Astrocyte (in vitro differentiated cells and primary cell): ENCODE data around the gene KLRG1. TPM values are rescaled to one million over a fixed set of nuclear protein-coding genes. Genes with fewer than 3 reads are reported as not detected.

Experiments
- DNase-seq: peaks from one replicate; pipeline ENCODE4 v3.0.0-alpha.2; 2010; ENCODE audit warnings: low read depth
- FAIRE-seq: peaks from 2 replicates; lab custom pipeline; 2011; peaks lifted over from hg19 to GRCh38; lab: Jason Lieb, UNC
- H2AFZ ChIP-seq: 2 replicates; pipeline ENCODE4 v1.6.0; 2012; ENCODE audit warnings: low read depth, low read length, inconsistent platforms
- H3K27ac ChIP-seq: 2 replicates; pipeline ENCODE4 v1.5.1; 2011; ENCODE audit warnings: low read depth, low read length, inconsistent platforms
- H3K27me3 ChIP-seq: 2 replicates; pipeline ENCODE4 v1.6.0; 2011; ENCODE audit warnings: low read length, inconsistent platforms; ENCODE audit not compliant: insufficient read depth
- H3K36me3 ChIP-seq: 2 replicates; pipeline ENCODE4 v1.5.1; 2011; ENCODE audit warnings: low read length, inconsistent platforms; ENCODE audit not compliant: insufficient read depth
- H3K4me1 ChIP-seq: 2 replicates; pipeline ENCODE4 v1.5.1; 2011; ENCODE audit warnings: low read length, inconsistent platforms; ENCODE audit not compliant: insufficient read depth
- H3K4me2 ChIP-seq: 2 replicates; pipeline ENCODE4 v1.6.0; 2012; ENCODE audit warnings: low read length, inconsistent platforms
- H3K4me3 ChIP-seq: 2 replicates; pipeline ENCODE4 v1.5.1; 2011; ENCODE audit warnings: low read depth, mild to moderate bottlenecking, low read length, inconsistent platforms; ENCODE audit not compliant: insufficient read depth
- H3K79me2 ChIP-seq: 2 replicates; pipeline ENCODE4 v1.6.0; 2012; ENCODE audit warnings: mild to moderate bottlenecking, low read length, inconsistent platforms; ENCODE audit not compliant: insufficient read depth
- H3K9ac ChIP-seq: 2 replicates; pipeline ENCODE4 v1.6.0; 2012; ENCODE audit warnings: mild to moderate bottlenecking, low read length, inconsistent platforms
- H3K9me3 ChIP-seq: 2 replicates; pipeline ENCODE4 v1.5.1; 2012; ENCODE audit warnings: low read depth, mild to moderate bottlenecking, low read length, inconsistent platforms; ENCODE audit not compliant: insufficient read depth
- H4K20me1 ChIP-seq: 2 replicates; pipeline ENCODE4 v1.6.0; 2012; ENCODE audit warnings: low read length, inconsistent platforms; ENCODE audit not compliant: insufficient read depth
- H3K27ac Mint-ChIP-seq: one replicate; pipeline ENCODE4 v1.8.0; 2021; ENCODE audit warnings: mild to moderate bottlenecking, mixed read lengths; ENCODE audit not compliant: unreplicated experiment
- H3K27me3 Mint-ChIP-seq: one replicate; pipeline ENCODE4 v1.8.0; 2021; ENCODE audit warnings: low read depth, mixed read lengths; ENCODE audit not compliant: unreplicated experiment
- H3K36me3 Mint-ChIP-seq: one replicate; pipeline ENCODE4 v1.8.0; 2021; ENCODE audit warnings: low read depth, mixed read lengths; ENCODE audit not compliant: unreplicated experiment
- H3K4me1 Mint-ChIP-seq: one replicate; pipeline ENCODE4 v1.8.0; 2021; ENCODE audit warnings: low read depth, mixed read lengths; ENCODE audit not compliant: unreplicated experiment
- H3K4me3 Mint-ChIP-seq: one replicate; pipeline ENCODE4 v1.8.0; 2021; ENCODE audit warnings: mild to moderate bottlenecking, moderate library complexity, mixed read lengths; ENCODE audit not compliant: unreplicated experiment
- H3K9me3 Mint-ChIP-seq: one replicate; pipeline ENCODE4 v1.8.0; 2021; ENCODE audit warnings: mild to moderate bottlenecking, mixed read lengths; ENCODE audit not compliant: unreplicated experiment
- EZH2 ChIP-seq: IDR thresholded peaks from 2 replicates; pipeline ENCODE4 v1.6.1; 2012; ENCODE audit warnings: mild to moderate bottlenecking, low read length, inconsistent platforms; ENCODE audit not compliant: insufficient read depth
- total RNA-seq: library from RNA; stranded (reverse); gene quantifications from 2 replicates; pipeline ENCODE4 v1.2.1, GENCODE V29; 2021
- TF ChIP-seq, protein P1 (sequence below): IDR thresholded peaks from 2 replicates; pipeline ENCODE4 v1.5.1; 2011; ENCODE audit warnings: low read depth, mild to moderate bottlenecking, inconsistent platforms, low read length, moderate library complexity; ENCODE audit not compliant: insufficient read depth

Gene KLRG1
- total RNA-seq, 1 donor from 2014 or later = 2.2 TPM

DNA sequence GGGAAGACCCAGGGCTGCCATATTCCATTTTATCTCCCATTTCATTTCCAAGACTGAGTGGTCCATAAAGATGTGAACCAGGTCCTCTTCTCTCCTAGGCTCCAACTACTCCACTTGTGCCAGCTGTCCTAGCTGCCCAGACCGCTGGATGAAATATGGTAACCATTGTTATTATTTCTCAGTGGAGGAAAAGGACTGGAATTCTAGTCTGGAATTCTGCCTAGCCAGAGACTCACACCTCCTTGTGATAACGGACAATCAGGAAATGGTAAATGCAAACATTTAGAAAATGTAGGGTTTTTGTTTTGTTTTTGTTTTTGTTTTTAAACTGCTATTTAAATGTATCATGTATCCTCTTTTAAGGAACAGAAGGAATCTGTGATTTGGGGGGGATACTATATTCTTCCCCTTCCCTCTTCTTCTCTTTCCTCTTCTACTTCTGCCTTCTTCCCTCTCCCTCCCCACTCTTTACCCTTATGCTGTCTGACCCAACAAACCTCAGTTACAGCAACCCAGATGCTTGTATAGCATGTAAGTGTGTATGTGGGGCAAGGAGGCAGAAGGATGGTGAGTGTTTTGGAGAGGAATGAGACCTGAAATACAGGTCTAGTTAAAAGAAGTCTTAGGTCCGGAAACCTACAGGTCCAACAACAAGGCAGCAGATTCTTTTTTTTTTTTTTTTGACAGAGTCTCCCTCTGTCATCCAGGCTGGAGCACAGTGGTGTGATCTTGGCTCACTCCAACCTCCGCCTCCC, 5.9 kb downstream of the KLRG1 start:
- Mint-ChIP-seq H3K27ac (no peak overlapping the region), H3K27me3 (no peaks in the 10 kb centered on the region), H3K36me3 (no peaks in the 10 kb centered on the region), H3K4me3 (no peak overlapping the region), H3K9me3 (no peaks in the 10 kb centered on the region), H3K4me1 (peaks cover 4% of the 10 kb centered on the region)
- Histone ChIP-seq H4K20me1 (no peaks in the 10 kb centered on the region), H3K4me2 (no peak overlapping the region), H3K9ac (no peak overlapping the region), H3K4me3 (no peak overlapping the region), H3K9me3 (no peaks in the 10 kb centered on the region), H2AFZ (no peak overlapping the region), H3K36me3 (no peaks in the 10 kb centered on the region), H3K79me2 (no peaks in the 10 kb centered on the region), H3K27me3 (no peaks in the 10 kb centered on the region), H3K4me1 (no peaks in the 10 kb centered on the region), H3K27ac (no peak overlapping the region)
- TF ChIP-seq EZH2 = no peak
- TF ChIP-seq, protein P1, sequence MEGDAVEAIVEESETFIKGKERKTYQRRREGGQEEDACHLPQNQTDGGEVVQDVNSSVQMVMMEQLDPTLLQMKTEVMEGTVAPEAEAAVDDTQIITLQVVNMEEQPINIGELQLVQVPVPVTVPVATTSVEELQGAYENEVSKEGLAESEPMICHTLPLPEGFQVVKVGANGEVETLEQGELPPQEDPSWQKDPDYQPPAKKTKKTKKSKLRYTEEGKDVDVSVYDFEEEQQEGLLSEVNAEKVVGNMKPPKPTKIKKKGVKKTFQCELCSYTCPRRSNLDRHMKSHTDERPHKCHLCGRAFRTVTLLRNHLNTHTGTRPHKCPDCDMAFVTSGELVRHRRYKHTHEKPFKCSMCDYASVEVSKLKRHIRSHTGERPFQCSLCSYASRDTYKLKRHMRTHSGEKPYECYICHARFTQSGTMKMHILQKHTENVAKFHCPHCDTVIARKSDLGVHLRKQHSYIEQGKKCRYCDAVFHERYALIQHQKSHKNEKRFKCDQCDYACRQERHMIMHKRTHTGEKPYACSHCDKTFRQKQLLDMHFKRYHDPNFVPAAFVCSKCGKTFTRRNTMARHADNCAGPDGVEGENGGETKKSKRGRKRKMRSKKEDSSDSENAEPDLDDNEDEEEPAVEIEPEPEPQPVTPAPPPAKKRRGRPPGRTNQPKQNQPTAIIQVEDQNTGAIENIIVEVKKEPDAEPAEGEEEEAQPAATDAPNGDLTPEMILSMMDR = no peak
- FAIRE-seq (no peak), DNase-seq (no peak)

DNA sequence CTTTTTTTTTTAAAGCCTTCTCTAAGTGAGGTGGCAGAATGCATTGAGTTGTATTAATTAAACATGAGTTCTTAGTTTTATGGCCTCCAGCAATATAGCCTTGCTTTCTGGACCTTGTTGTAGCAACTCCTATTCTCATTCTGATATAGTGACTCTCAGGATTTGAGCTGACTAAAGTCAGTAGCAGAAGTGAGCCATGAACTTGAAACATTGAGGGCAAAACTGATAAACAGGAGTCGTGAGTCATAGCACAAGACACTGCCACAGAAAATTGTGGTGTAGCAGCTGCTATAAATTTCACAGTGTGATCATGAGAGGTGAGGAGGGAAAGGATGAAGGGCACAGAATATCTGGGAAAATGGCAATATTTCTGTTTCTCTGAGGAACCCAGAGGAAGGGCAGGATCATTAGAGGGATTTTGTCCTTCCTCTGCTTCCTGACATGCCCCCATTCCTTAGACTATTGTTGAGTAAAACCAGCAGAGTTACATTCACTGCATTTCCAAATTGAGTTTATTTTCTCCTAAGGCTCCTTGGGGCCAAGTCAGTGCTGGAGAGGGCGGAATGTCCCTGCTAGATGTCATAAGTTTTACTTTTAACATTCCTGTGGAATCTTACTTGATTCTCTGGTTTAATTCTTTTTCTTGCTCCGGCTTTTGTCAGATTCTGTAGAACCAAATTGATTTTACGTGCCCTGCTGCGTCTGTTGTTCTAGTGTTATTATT, 7.5 kb downstream of the KLRG1 start:
- H3K4me3 Mint-ChIP-seq = no peak overlapping the region
- no peak overlapping the region for H3K4me3 ChIP-seq
- no peaks in the 10 kb centered on the region for H3K9me3 ChIP-seq
- no peak overlapping the region for H3K4me2 ChIP-seq
- peaks cover 4% of the 10 kb centered on the region for H3K4me1 Mint-ChIP-seq
- H3K27me3 ChIP-seq = no peaks in the 10 kb centered on the region
- H3K27ac Mint-ChIP-seq = no peak overlapping the region
- H3K79me2 ChIP-seq = no peaks in the 10 kb centered on the region
- no peaks in the 10 kb centered on the region for H3K9me3 Mint-ChIP-seq
- no peaks in the 10 kb centered on the region for H3K36me3 Mint-ChIP-seq
- H3K4me1 ChIP-seq = no peaks in the 10 kb centered on the region
- H3K9ac ChIP-seq = no peak overlapping the region
- H3K27me3 Mint-ChIP-seq = no peaks in the 10 kb centered on the region
- FAIRE-seq = no peak
- no peak overlapping the region for H3K27ac ChIP-seq
- H3K36me3 ChIP-seq = no peaks in the 10 kb centered on the region
- TF ChIP-seq, protein P1 = no peak
- TF ChIP-seq EZH2 = no peak
- no peak overlapping the region for H2AFZ ChIP-seq
- peak; percentile 36 for DNase-seq
- H4K20me1 ChIP-seq = no peaks in the 10 kb centered on the region
